GM19395 (cell line): ENCODE measurements around the gene GMDS.

ENCODE experiments used
- ATAC-seq: cut with Tn5 transposase; IDR thresholded peaks from one replicate; pipeline ENCODE4 v1.9.1; 2021; ENCODE audit warnings: mild to moderate bottlenecking, moderate library complexity; ENCODE audit not compliant: unreplicated experiment

The GMDS gene

DNA sequence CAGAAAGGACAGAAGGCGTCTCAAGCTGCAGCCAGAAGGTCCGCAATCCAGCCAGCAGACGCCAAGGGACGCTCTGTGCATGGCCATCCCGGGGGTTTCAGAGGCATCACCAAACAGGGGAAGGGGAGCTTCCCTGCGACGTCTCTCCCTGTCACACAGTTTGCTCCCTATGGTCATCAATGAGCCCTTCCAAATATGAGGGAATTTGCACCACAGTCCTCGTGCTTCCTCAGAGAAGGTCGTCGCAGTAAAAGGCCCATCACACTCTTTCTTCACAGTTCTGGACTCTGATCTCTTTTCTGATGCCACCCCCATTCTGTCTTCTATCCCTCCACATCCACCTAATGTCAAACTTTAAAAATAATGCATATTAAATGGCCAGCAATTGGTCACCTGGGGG is 645.9 kb downstream of the GMDS start:
- no peak for ATAC-seq

DNA sequence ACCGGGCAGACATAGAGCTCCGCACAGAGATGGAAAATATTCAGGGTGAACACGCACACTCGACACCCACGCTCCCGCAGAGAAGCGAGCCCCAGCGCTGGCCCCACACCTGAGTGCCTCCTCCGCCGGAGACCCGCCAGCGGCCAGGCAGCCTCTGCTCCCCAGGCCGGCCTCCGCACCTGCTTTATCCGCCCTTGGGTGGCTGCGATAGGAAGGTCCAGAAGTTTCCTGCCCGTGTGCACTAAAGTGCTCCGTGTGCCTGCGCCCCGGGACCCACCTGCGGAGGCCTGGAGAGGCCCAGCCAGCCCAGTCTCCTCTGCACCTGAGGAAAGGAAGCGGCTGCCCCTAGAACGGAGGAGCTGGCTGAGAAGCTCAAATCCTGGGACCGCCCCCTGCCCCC is 646.5 kb downstream of the GMDS start:
- ATAC-seq, result no peak

DNA sequence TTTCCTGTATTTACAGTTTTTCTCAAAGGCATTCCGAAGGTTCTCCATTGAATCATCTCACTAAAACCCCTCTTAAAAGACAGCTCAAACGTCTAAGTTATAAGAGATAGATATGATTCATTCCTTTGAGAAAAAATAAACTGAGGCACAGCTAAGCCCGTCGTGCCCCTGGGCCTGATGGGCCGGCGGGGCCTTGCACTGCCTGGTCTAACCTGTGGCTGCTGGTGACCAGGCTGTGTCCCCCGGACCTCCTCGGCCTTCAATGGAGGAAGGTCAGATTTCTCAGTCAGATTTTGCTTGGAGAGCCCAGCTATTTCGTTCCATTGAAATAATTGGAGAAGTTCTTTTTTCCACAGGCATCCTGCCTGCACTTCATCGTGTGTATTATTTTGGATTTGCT is 647.0 kb downstream of the GMDS start:
- no peak for ATAC-seq

DNA sequence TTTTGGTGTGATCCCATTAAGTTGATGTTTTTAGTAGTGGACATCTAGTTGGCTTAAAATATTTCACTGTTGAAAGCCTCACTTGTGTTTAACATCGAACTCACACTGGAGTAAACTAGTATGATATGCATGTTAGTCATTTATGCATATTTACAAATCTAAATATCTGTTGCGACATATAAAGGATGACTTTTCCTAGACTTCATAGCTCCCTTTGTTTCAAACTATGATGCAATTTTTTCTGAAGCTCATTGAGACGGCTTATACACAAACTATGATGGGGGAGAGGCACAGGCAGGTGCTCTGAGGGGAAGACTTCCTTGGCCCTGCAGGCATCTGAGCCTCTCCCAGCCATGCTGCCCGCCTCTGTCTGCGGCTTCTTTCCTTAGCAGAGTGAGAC is 647.5 kb downstream of the GMDS start:
- no peak for ATAC-seq

DNA sequence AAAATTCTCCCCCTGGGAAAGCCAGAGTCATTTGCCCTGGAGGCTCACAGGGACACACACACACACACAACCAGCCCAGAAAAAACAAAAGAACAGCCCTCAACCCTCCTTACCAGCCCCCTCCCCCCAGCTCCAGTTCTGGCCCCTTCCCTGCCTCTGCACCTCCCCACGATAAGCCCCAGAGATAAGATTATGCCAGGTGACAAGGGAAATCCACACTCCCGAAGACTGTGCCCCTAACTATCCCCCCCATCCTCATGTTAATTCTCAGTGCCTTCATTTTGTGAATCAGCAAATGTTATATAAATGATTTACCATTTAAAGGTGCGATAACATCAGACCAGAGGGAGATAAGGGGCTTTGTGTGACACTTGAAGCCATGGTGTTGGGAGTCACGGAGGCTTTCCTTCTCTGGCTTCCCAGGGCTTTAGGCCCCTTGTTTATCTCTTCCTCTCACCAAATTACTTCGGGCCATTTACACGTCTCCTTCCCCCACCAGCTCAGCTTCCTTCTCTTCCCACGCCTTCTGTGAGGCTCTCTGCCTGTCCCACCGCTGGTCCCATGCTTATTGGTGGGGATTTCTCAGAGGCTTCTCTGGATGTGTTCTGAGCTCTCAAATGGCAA is 648.2 kb downstream of the GMDS start:
- no peak for ATAC-seq

DNA sequence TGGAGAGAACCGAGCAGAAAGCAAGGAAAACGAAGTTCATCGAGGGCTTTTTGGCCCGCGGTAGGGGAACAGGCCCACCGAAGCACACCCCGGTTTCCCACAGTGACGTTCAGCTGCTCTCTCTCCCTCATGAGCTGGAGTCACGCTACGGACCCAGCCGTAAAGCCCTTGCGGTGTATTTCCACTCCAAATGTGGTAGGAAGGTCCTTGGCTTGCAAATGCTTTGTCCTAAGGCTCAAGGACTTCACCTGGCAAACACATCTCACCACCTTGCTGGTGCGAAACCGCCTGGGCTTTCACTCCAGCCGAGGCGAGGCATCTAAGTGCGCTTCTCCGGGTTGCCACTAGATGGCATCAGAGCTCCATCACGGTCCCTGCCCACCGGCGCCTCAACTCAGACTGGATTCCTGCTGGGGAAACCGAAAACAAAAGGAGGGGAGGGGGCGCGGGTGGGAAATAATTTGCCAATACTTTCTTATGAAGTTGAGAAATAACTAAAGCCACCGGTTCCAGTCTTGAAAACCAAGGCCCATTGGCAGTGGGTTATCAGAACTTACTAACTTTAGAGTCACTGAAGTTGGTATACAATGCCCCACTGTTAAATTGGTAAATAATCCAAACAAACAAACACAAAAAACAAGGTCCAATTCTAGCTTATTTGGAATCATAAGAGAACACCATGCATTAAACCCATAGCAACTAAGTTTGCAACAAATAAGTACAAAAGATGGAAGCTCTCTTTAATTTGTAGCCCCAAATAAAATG is 649.1 kb downstream of the GMDS start:
- ATAC-seq, result no peak

DNA sequence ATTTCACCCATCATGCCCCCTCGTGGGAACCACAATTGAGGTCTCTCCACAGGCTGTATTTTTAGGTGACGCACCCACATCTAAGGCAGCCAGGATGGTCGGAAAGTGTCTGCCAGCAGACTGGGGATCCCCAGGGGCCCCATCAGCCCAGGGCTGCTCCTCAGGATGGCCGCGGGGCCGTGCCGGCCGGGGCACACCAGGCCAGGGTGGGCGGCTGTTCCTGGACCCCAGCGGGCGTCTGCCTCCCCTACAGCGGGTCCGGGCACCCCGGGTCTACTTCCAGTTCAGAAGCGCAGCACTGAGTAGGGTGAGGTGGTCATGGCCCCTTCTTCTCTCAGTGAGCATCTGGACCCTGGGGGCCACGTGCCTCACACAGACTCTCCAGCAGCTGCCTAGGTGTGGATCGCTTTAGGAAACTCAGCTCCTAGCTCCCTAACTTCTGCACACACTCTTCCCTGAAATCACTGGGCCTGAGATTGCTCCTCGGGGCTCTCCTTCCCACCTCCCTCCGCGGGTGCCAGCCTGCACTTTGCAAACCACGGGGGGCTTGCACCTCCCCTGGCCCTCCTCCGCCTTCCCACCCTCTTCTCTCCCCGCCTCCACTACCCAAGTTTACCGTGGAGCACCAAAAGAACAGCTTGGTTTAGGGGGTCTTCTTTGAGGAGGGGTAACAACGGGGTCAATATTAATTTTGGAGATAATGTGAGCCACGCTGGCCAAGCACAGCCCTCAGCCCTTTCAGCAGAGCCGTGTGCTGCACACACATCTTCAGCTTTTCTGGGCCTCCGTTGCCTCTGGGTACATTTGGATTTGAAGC is 649.9 kb downstream of the GMDS start:
- ATAC-seq, result no peak

GRCh38 chr6:1594445-1595200 is 650.8 kb downstream of the GMDS start:
- ATAC-seq, result no peak

- no peak for ATAC-seq
Measured at GRCh38 chr6:1593958-1594314, 651.5 kb downstream of the GMDS start.

DNA sequence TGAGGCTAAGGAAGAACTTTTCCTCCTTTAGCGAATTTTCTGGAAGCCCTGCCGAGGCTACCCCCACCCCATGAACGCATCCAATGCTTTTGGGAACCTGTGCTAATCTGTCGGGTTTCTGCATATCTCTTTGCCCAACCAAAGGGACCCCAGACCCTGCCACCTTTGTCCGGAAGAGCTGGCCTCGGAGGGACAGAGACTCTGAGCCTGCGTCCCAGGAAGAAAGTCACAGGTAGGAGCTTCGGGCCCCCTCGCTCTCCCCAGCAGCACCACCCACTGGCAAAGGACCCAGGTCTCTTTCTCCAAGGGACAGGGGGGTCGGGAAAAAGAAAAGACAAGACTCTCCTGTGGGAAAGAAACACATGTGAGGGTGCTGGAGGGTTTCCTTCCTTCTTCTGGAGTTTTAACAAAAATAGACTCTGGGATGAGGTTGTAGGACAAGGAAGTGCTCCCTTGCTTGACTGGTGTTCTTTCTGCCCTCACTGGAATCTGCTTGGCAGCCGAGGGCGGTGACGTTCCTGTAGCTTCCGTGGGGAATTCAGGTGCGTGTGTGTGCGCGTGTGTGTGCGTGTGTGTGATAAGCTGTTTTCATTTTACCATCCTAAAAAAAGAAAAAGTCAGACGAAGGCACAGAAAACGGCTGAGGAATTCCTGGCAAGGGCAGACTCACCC is 652.0 kb downstream of the GMDS start:
- no peak for ATAC-seq

DNA sequence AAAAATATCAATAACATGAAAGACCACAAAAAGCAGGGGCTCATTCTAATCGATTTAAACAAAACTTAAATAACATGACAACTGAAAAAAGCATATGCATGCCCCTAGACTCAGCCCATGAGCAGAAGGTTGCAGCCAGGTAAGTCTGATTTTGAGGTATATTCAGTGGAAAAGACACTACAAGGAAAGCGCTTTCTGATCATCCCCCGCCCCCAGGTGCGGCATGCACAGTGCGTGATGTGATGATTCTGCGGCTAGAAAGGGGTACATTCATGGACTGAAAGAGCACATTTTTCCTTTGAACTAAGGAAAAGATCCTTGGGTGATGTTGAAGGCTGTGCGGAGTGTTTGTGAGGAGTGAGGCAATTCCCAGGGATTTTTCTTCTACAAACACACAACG is 652.6 kb downstream of the GMDS start:
- ATAC-seq, result no peak

DNA sequence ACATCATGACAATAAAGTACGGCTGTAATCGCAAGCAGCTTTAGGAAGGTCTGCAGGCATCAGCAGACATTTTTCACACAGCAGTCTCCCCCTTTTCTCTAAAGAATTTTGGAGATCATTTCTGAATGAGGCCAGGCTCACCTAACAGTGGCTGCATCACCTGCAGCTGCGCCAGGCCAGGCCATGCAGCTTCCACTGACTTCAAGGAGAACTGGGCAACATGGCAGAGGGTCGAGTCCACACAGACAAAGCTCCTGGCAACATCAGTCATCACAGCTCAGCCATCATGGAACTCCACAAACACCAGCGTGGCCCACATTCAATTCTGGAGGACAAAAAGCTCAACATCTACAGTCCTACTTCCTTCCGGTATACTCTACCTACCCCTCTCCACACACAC is 653.5 kb downstream of the GMDS start:
- ATAC-seq, result no peak

DNA sequence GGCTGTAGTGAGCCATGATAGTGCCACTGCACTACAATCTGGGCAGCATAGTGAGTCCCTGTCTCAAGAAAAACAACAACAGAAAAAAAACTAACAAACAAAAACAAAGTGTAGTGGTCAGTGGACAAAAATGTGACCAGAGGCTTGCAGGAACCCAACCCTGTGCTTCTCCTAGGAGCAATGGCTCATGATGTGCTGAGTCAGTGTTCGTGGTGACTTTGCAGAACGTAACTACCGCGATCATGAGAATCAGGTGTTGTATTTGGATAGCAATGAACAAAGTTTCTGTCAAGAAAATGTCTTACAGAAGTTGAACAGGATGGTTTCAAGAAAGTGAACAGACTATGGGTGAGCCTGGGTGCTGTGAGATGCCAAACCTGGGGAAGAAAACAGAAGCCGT is 654.2 kb downstream of the GMDS start:
- no peak for ATAC-seq

DNA sequence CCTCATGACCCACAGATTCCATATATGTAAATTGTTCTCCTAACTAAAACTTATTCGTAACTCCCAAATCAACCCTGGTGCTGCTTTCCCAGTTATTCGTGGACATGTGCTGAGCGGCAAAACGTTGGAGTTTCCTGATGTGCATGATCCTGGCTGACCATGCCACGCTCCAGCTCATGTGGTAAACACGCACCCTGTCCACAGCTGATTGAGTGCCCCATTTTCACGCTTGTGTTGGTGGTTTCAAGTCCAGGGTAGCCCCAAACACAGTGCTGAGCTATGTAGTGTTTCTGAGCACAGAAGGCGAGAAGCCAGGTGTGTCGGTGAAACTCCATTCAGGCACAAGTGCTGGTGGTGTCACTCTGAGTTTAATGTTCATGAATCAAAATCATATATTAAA is 654.8 kb downstream of the GMDS start:
- no peak for ATAC-seq

- ATAC-seq, result no peak
Measured at GRCh38 chr6:1589208-1589607, 656.2 kb downstream of the GMDS start.

- no peak for ATAC-seq
Measured at GRCh38 chr6:1587977-1588376, 657.4 kb downstream of the GMDS start.

GRCh38 chr6:1587546-1587945 is 657.9 kb downstream of the GMDS start:
- no peak for ATAC-seq

DNA sequence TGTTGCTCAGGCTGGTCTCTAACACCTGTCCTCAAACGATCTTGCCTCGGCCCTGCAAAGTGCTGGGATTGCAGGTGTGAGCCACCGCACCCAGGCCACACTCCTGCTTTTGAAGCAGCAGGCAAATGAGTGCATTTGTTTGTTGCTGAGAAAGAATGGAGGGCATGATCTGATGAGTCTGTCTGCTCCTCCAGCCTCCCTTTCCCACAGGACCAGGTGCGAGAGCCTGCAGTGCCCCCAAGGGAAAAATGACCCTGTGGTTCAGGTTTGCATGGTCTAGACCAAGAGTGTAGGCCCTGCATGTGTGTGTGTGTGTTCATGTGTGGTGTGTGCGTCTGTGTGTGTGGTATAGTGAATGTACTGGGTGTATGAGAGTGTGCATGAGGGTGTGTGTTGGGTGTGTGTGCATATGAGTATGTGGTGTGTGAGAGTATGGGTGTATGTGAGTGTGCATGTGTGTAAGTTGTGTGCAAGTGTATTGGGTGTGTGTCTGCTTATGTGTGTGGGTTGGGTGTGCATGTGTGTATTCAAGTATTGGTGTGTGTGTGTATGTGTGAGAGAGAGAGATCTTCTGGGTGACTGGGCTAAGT is 658.4 kb downstream of the GMDS start:
- no peak for ATAC-seq

DNA sequence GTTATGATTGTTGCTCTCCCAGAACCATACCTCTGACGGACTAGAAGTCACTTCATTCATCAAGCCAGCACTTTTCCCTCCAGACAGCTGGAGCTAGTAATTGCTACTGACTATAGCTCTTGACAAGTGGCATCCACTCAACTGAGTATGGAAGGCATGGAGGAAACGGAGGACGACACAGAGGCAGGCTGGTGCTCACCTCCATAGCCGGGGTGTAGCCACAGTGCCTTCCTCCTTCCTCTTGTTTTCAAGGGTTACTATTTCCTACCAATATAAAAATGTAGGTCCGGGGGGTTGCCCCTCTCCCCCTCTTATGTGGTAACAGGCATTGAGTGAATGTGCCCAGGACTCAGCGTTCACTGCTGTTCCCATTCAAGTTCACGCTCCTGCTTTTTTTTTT is 659.1 kb downstream of the GMDS start:
- ATAC-seq, result no peak

DNA sequence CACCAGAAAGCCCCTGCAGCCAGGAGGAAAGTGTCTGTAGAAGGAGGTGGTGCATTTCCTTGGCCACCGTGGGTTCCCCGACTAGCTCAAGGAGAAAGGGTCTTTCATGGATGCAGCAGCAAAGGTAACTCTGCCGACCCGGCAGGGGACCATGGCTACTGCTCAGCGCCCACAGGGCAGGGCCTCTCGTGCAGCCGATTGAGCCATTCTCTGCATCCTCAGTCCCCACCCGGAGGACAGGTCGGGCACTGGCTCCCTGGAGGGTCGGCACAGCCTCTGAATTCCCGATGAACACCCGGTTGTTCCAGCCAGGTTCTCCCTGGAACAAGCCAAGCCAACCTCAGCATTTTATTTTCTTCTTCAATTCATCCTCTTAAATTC is 659.7 kb downstream of the GMDS start:
- ATAC-seq, result no peak
